K562 (cell line): ENCODE results near the gene CYCS. TPM values are rescaled to one million over a fixed set of nuclear protein-coding genes. Genes with fewer than 3 reads are reported as not detected.

Source experiments
- CHD1 ChIP-seq: fragments of 200-600 bp; sonication (generic); IDR thresholded peaks from one replicate; pipeline ENCODE4 v1.6.1; 2012; ENCODE audit warnings: mild to moderate bottlenecking, moderate library complexity, low read length, inconsistent platforms
- GABPB1 ChIP-seq: sonication (generic); formaldehyde crosslinking; IDR thresholded peaks from 2 replicates; pipeline ENCODE4 v1.8.0; 2022; ENCODE audit warnings: mild to moderate bottlenecking, missing genetic modification reagents
- KAT8 ChIP-seq: fragments of 450-650 bp; IDR thresholded peaks from 2 replicates; pipeline ENCODE4 v1.6.1; 2016; ENCODE audit warnings: low read depth, mild to moderate bottlenecking
- KLF13 ChIP-seq: fragments of 450-650 bp; IDR thresholded peaks from 2 replicates; pipeline ENCODE4 v1.6.1; 2016; ENCODE audit warnings: missing genetic modification characterization, low read depth, mild to moderate bottlenecking, missing compliant biosample characterization, moderate library complexity, borderline replicate concordance
- SIN3A ChIP-seq, 2 experiments: fragments of 150-350 bp in 1 of 2; IDR thresholded peaks; 2 replicates each; pipeline ENCODE4 v1.6.1; 2011 to 2016; ENCODE audit warnings: borderline replicate concordance in 2 of 2, low read depth in 2 of 2, low read length in 2 of 2, mild to moderate bottlenecking in 2 of 2, moderate library complexity in 2 of 2; ENCODE audit not compliant: control insufficient read depth in 1 of 2
- ZNF764 ChIP-seq: fragments of 250-450 bp; sonication (Bioruptor Pico); IDR thresholded peaks from 2 replicates; pipeline ENCODE4 v1.4.0; 2020; ENCODE audit warnings: low read depth, mild to moderate bottlenecking, moderate library complexity
- polyA plus RNA-seq, 8 experiments: library from polyadenylated mRNA; depleted of rRNA in 4 of 8; stranded (reverse) in 5 of 8; unstranded in 3 of 8; fragments of >200 nt; fragmentation: Nextera tagmentation in 2 of 8; fragmentation: Illumina TruSeq in 1 of 8; extraction: Ambion mirVana in 2 of 8; extraction: Trizol in 1 of 8; gene quantifications; 2 replicates each; pipeline versions ENCODE4 v1.2.1 to v1.2.3, GENCODE V29; 2011 to 2014; ENCODE audit warnings: inconsistent platforms in 1 of 8, missing spikeins in 1 of 8
- total RNA-seq, 7 experiments: library from RNA; depleted of rRNA in 6 of 7; stranded (reverse); fragments of >200 nt in 6 of 7; fragmentation: Illumina TruSeq in 2 of 7; extraction: Trizol in 2 of 7; gene quantifications; 2 replicates each; pipeline versions ENCODE4 v1.2.1 to v1.2.3, GENCODE V29; 2011 to 2021; ENCODE audit warnings: low replicate concordance in 1 of 7
- TF ChIP-seq, protein P1 (sequence below): sonication (generic); formaldehyde crosslinking; IDR thresholded peaks from 2 replicates; pipeline ENCODE4 v1.8.0; 2022; ENCODE audit warnings: mild to moderate bottlenecking, missing genetic modification reagents
- TF ChIP-seq, protein P2 (sequence below): sonication (generic); formaldehyde crosslinking; IDR thresholded peaks from 2 replicates; pipeline ENCODE4 v1.8.0; 2023; ENCODE audit warnings: mild to moderate bottlenecking, missing genetic modification reagents

CYCS gene
- total and polyA plus RNA-seq, 9 of the 15 experiments (the other 6 are each of a cell fraction or from before 2014, with no cell fraction given) = 206 to 1,425 (median 438) TPM

- TF ChIP-seq, protein P1, sequence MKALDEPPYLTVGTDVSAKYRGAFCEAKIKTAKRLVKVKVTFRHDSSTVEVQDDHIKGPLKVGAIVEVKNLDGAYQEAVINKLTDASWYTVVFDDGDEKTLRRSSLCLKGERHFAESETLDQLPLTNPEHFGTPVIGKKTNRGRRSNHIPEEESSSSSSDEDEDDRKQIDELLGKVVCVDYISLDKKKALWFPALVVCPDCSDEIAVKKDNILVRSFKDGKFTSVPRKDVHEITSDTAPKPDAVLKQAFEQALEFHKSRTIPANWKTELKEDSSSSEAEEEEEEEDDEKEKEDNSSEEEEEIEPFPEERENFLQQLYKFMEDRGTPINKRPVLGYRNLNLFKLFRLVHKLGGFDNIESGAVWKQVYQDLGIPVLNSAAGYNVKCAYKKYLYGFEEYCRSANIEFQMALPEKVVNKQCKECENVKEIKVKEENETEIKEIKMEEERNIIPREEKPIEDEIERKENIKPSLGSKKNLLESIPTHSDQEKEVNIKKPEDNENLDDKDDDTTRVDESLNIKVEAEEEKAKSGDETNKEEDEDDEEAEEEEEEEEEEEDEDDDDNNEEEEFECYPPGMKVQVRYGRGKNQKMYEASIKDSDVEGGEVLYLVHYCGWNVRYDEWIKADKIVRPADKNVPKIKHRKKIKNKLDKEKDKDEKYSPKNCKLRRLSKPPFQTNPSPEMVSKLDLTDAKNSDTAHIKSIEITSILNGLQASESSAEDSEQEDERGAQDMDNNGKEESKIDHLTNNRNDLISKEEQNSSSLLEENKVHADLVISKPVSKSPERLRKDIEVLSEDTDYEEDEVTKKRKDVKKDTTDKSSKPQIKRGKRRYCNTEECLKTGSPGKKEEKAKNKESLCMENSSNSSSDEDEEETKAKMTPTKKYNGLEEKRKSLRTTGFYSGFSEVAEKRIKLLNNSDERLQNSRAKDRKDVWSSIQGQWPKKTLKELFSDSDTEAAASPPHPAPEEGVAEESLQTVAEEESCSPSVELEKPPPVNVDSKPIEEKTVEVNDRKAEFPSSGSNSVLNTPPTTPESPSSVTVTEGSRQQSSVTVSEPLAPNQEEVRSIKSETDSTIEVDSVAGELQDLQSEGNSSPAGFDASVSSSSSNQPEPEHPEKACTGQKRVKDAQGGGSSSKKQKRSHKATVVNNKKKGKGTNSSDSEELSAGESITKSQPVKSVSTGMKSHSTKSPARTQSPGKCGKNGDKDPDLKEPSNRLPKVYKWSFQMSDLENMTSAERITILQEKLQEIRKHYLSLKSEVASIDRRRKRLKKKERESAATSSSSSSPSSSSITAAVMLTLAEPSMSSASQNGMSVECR (CRISPR knock-in tag) = peak; percentile 3; the same call in 1 of the 2 replicates
- TF ChIP-seq GABPB1 (CRISPR knock-in tag) (0 out of 2 replicates have a peak, but pooled peaks have one; percentile 28), SIN3A (IDR thresholded peaks at IDR 0.05; ENCODE audit: borderline replicate concordance in 2 of 2, control insufficient read depth in 1 of 2, low read depth in 2 of 2, low read length in 2 of 2) (peak; percentile 34 to 63; a peak in 2 of 4 replicates), KAT8 (no peak), ZNF764 (CRISPR knock-in tag) (0 out of 2 replicates have a peak, but pooled peaks have one; percentile 21), CHD1 (peak; percentile 93), KLF13 (no peak)
- TF ChIP-seq, protein P2, sequence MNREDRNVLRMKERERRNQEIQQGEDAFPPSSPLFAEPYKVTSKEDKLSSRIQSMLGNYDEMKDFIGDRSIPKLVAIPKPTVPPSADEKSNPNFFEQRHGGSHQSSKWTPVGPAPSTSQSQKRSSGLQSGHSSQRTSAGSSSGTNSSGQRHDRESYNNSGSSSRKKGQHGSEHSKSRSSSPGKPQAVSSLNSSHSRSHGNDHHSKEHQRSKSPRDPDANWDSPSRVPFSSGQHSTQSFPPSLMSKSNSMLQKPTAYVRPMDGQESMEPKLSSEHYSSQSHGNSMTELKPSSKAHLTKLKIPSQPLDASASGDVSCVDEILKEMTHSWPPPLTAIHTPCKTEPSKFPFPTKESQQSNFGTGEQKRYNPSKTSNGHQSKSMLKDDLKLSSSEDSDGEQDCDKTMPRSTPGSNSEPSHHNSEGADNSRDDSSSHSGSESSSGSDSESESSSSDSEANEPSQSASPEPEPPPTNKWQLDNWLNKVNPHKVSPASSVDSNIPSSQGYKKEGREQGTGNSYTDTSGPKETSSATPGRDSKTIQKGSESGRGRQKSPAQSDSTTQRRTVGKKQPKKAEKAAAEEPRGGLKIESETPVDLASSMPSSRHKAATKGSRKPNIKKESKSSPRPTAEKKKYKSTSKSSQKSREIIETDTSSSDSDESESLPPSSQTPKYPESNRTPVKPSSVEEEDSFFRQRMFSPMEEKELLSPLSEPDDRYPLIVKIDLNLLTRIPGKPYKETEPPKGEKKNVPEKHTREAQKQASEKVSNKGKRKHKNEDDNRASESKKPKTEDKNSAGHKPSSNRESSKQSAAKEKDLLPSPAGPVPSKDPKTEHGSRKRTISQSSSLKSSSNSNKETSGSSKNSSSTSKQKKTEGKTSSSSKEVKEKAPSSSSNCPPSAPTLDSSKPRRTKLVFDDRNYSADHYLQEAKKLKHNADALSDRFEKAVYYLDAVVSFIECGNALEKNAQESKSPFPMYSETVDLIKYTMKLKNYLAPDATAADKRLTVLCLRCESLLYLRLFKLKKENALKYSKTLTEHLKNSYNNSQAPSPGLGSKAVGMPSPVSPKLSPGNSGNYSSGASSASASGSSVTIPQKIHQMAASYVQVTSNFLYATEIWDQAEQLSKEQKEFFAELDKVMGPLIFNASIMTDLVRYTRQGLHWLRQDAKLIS (CRISPR knock-in tag) = peak; percentile 96; the same call in 1 of the 2 replicates
These were observed 459 bp downstream of the CYCS start (continued) for GRCh38 chr7:25124465-25125136.
